HepG2 (cell line): ENCODE measurements around the gene ALG14. TPM values are rescaled to one million over a fixed set of nuclear protein-coding genes. Genes with fewer than 3 reads are reported as not detected.

Source experiments
- AKAP8 ChIP-seq: sonication (generic); formaldehyde crosslinking; IDR thresholded peaks from 2 replicates; pipeline ENCODE4 v1.5.1; 2020; ENCODE audit warnings: mild to moderate bottlenecking, missing genetic modification reagents
- ARNT2 ChIP-seq: sonication (generic); formaldehyde crosslinking; IDR thresholded peaks from 2 replicates; pipeline ENCODE4 v1.8.0; 2022; ENCODE audit warnings: mild to moderate bottlenecking, low read depth, missing genetic modification reagents, moderate library complexity
- CBX1 ChIP-seq: IDR thresholded peaks from one replicate; pipeline ENCODE4 v1.6.1; 2016; ENCODE audit warnings: antibody characterized with exemption, low read depth
- FIP1L1 ChIP-seq: fragments of 200-400 bp; formaldehyde crosslinking; IDR thresholded peaks from 2 replicates; pipeline ENCODE4 v1.6.1; 2018; ENCODE audit warnings: low read depth, mild to moderate bottlenecking, low read length, moderate library complexity, borderline replicate concordance; ENCODE audit not compliant: insufficient read depth
- NFRKB ChIP-seq: fragments of 450-650 bp; IDR thresholded peaks from 2 replicates; pipeline ENCODE4 v1.6.1; 2017
- RFX5 ChIP-seq: IDR thresholded peaks from 2 replicates; pipeline ENCODE4 v1.6.1; 2011; ENCODE audit warnings: low read depth, low read length, improper control_type of control experiment
- RFXANK ChIP-seq: IDR thresholded peaks from 2 replicates; pipeline ENCODE4 v1.6.1; 2016
- SKI ChIP-seq: fragments of 450-650 bp; IDR thresholded peaks from one replicate; pipeline ENCODE4 v1.6.1; 2018; ENCODE audit warnings: mild to moderate bottlenecking; ENCODE audit not compliant: partially characterized antibody
- STAT5B ChIP-seq: sonication (generic); formaldehyde crosslinking; IDR thresholded peaks from 2 replicates; pipeline ENCODE4 v1.4.0; 2020; ENCODE audit warnings: missing genetic modification reagents
- TARDBP ChIP-seq: sonication (generic); formaldehyde crosslinking; IDR thresholded peaks from 2 replicates; pipeline ENCODE4 v1.8.0; 2022; ENCODE audit warnings: mild to moderate bottlenecking, missing genetic modification reagents
- ZBTB21 ChIP-seq: sonication (generic); formaldehyde crosslinking; IDR thresholded peaks from 2 replicates; pipeline ENCODE4 v1.4.0; 2020; ENCODE audit warnings: missing genetic modification reagents
- ZC3H13 ChIP-seq: sonication (generic); formaldehyde crosslinking; IDR thresholded peaks from 2 replicates; pipeline ENCODE4 v1.8.1; 2023; ENCODE audit warnings: mild to moderate bottlenecking, missing genetic modification reagents, moderate library complexity
- ZNF138 ChIP-seq: sonication (generic); formaldehyde crosslinking; IDR thresholded peaks from 2 replicates; pipeline ENCODE4 v1.5.0; 2020; ENCODE audit warnings: mild to moderate bottlenecking, low read depth, missing genetic modification reagents
- ZNF296 ChIP-seq: sonication (generic); formaldehyde crosslinking; conservative IDR thresholded peaks from 2 replicates; pipeline ENCODE4 v1.5.0; 2020; ENCODE audit warnings: mild to moderate bottlenecking, missing genetic modification reagents
- ZNF496 ChIP-seq: sonication (generic); formaldehyde crosslinking; IDR thresholded peaks from 2 replicates; pipeline ENCODE4 v1.8.1; 2023; ENCODE audit warnings: mild to moderate bottlenecking, moderate library complexity, missing genetic modification reagents; ENCODE audit not compliant: insufficient replicate concordance
- ZNF589 ChIP-seq: sonication (generic); formaldehyde crosslinking; conservative IDR thresholded peaks from 2 replicates; pipeline ENCODE4 v1.8.0; 2022; ENCODE audit warnings: mild to moderate bottlenecking, moderate library complexity, missing genetic modification reagents
- ZNF780A ChIP-seq: sonication (generic); formaldehyde crosslinking; IDR thresholded peaks from 2 replicates; pipeline ENCODE4 v1.8.0; 2022; ENCODE audit warnings: mild to moderate bottlenecking, missing genetic modification reagents, moderate library complexity
- ZNF839 ChIP-seq: sonication (generic); formaldehyde crosslinking; IDR thresholded peaks from 2 replicates; pipeline ENCODE4 v1.4.0; 2020; ENCODE audit warnings: missing genetic modification reagents, mild to moderate bottlenecking, borderline replicate concordance
- ZUFSP ChIP-seq: sonication (generic); formaldehyde crosslinking; IDR thresholded peaks from 2 replicates; pipeline ENCODE4 v1.9.0; 2021; ENCODE audit warnings: missing genetic modification reagents, mild to moderate bottlenecking, borderline replicate concordance
- polyA plus RNA-seq, 8 experiments: library from polyadenylated mRNA; depleted of rRNA in 3 of 8; stranded (reverse) in 7 of 8; unstranded in 1 of 8; fragments of >200 nt; fragmentation: Illumina TruSeq in 4 of 8; extraction: Trizol in 4 of 8; gene quantifications; 2 replicates each; pipeline versions ENCODE4 v1.2.1 to v1.2.3, GENCODE V29; 2011 to 2016; ENCODE audit warnings: low read depth in 4 of 8, missing spikeins in 1 of 8, mixed read lengths in 1 of 8; ENCODE audit not compliant: insufficient read depth in 1 of 8
- total RNA-seq, 5 experiments: library from RNA; depleted of rRNA; stranded (reverse); fragments of >200 nt; fragmentation: Illumina TruSeq; extraction: Trizol; gene quantifications; 2 replicates each; pipeline ENCODE4 v1.2.3, GENCODE V29; 2016; ENCODE audit warnings: low read depth in 1 of 5
- TF ChIP-seq, protein P1 (sequence below): sonication (generic); formaldehyde crosslinking; IDR thresholded peaks from 2 replicates; pipeline ENCODE4; 2020; ENCODE audit warnings: missing genetic modification reagents, mild to moderate bottlenecking, borderline replicate concordance
- TF ChIP-seq, protein P2 (sequence below): sonication (generic); formaldehyde crosslinking; IDR thresholded peaks from 2 replicates; pipeline ENCODE4 v1.8.1; 2023; ENCODE audit warnings: mild to moderate bottlenecking, inconsistent platforms, moderate library complexity, missing genetic modification reagents, borderline replicate concordance
- TF ChIP-seq, protein P3 (sequence below): sonication (generic); formaldehyde crosslinking; IDR thresholded peaks from 2 replicates; pipeline ENCODE4 v1.5.1; 2020; ENCODE audit warnings: missing genetic modification reagents, mild to moderate bottlenecking, borderline replicate concordance
- TF ChIP-seq, protein P4 (sequence below): sonication (generic); formaldehyde crosslinking; IDR thresholded peaks from 2 replicates; pipeline ENCODE4 v1.5.1; 2020; ENCODE audit warnings: missing genetic modification reagents, mild to moderate bottlenecking, borderline replicate concordance

The ALG14 gene
- total and polyA plus RNA-seq, 2 of the 13 experiments (the other 11 are each of a cell fraction or from before 2014, with no cell fraction given) = 4.5 to 12.7 TPM

DNA sequence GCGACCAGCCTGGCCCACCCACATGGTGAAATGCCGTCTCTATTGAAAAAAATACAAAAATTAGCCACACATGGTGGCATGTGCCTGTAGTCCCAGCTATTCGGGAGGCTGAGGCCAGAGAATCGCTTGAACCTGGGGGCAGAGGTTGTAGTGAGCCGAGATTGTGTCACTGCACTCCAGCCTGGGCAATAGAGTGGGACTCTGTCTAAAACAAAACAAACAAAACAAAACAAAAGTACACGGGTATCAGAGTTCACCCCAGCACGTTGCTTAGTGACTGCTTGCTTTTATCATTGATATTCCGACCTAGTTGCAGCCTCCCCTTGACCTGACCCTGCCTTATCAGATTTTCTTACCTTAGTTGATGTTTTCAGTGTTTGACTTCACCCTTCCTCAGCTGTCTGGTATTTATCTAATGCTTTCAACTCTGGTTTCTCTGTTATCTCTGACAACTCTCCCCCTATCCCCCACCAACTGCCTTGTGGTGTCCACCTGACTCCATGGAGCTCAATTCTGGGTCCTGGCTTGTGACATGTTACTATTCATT lies 49.5 kb upstream of the ALG14 start (continued):
- TF ChIP-seq, protein P1, sequence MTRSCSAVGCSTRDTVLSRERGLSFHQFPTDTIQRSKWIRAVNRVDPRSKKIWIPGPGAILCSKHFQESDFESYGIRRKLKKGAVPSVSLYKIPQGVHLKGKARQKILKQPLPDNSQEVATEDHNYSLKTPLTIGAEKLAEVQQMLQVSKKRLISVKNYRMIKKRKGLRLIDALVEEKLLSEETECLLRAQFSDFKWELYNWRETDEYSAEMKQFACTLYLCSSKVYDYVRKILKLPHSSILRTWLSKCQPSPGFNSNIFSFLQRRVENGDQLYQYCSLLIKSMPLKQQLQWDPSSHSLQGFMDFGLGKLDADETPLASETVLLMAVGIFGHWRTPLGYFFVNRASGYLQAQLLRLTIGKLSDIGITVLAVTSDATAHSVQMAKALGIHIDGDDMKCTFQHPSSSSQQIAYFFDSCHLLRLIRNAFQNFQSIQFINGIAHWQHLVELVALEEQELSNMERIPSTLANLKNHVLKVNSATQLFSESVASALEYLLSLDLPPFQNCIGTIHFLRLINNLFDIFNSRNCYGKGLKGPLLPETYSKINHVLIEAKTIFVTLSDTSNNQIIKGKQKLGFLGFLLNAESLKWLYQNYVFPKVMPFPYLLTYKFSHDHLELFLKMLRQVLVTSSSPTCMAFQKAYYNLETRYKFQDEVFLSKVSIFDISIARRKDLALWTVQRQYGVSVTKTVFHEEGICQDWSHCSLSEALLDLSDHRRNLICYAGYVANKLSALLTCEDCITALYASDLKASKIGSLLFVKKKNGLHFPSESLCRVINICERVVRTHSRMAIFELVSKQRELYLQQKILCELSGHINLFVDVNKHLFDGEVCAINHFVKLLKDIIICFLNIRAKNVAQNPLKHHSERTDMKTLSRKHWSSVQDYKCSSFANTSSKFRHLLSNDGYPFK (CRISPR knock-in tag) = no peak
- TF ChIP-seq, protein P2, sequence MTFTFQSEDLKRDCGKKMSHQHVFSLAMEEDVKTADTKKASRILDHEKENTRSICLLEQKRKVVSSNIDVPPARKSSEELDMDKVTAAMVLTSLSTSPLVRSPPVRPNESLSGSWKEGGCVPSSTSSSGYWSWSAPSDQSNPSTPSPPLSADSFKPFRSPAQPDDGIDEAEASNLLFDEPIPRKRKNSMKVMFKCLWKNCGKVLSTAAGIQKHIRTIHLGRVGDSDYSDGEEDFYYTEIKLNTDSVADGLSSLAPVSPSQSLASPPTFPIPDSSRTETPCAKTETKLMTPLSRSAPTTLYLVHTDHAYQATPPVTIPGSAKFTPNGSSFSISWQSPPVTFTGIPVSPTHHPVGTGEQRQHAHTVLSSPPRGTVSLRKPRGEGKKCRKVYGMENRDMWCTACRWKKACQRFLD (CRISPR knock-in tag) = no peak
- TF ChIP-seq CBX1 = no peak
- TF ChIP-seq, protein P3, sequence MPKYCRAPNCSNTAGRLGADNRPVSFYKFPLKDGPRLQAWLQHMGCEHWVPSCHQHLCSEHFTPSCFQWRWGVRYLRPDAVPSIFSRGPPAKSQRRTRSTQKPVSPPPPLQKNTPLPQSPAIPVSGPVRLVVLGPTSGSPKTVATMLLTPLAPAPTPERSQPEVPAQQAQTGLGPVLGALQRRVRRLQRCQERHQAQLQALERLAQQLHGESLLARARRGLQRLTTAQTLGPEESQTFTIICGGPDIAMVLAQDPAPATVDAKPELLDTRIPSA = 0 out of 2 replicates have a peak, but pooled peaks have one; percentile 48
- no peak for TF ChIP-seq ZNF296 (CRISPR knock-in tag)
- TF ChIP-seq RFXANK (CRISPR knock-in tag) = no peak
- peak; percentile 73 for TF ChIP-seq AKAP8 (CRISPR knock-in tag)
- TF ChIP-seq ZC3H13 (CRISPR knock-in tag) = no peak
- peak; percentile 78; the same call in 1 of the 2 replicates for TF ChIP-seq ZNF589
- no peak for TF ChIP-seq STAT5B
- TF ChIP-seq ZBTB21 = peak; percentile 39; the same call in 1 of the 2 replicates
- TF ChIP-seq, protein P4, sequence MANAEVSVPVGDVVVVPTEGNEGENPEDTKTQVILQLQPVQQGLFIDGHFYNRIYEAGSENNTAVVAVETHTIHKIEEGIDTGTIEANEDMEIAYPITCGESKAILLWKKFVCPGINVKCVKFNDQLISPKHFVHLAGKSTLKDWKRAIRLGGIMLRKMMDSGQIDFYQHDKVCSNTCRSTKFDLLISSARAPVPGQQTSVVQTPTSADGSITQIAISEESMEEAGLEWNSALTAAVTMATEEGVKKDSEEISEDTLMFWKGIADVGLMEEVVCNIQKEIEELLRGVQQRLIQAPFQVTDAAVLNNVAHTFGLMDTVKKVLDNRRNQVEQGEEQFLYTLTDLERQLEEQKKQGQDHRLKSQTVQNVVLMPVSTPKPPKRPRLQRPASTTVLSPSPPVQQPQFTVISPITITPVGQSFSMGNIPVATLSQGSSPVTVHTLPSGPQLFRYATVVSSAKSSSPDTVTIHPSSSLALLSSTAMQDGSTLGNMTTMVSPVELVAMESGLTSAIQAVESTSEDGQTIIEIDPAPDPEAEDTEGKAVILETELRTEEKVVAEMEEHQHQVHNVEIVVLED = peak; percentile 55; the same call in 1 of the 2 replicates
- no peak for TF ChIP-seq ZUFSP (CRISPR knock-in tag)
- no peak for TF ChIP-seq RFX5
- peak; percentile 84; the same call in 1 of the 2 replicates for TF ChIP-seq TARDBP (CRISPR knock-in tag)
- TF ChIP-seq FIP1L1 = no peak
- no peak for TF ChIP-seq NFRKB
- TF ChIP-seq ZNF839 (CRISPR knock-in tag) = no peak
- no peak for TF ChIP-seq ZNF780A
- no peak for TF ChIP-seq ZNF138 (CRISPR knock-in tag)
- TF ChIP-seq ZNF496 (CRISPR knock-in tag) = no peak
- TF ChIP-seq SKI = peak; percentile 96
- TF ChIP-seq ARNT2 (CRISPR knock-in tag) = peak; percentile 79
